ENCODE data around the gene CTXN2.

CTXN2 gene

DNA sequence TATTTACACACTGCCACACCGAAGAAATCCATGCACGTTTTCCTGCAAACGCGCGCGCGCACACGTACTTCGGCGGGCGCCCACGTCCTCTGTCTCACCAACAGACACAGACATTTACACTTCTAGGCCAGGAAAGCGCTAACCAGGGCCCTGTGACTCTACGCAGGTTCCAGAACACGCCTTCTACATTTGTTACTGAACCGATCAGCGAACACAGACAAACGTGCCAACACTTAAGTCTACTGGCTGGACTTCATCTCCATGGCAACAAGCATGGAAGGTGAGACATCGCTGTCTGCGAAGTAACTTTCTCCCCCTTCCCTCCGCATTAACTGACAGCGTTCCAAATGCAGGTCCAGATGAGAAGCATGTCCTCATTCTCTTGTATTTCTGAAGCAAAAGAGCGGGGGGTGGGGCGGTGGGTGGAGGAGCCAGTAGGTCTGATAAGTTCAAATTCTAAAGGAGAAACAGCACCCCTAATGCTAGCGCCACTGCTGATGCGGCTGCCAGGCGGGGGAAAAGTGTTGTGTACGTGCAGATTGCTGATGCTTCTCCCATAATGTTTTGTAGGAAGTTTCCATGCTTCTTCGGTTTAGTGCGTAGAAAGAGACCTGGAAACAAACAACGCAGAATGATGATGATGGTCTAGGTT, at the start of gene CTXN2:
Gene CTXN2 (plus strand): TSS at position 92 of the 652 bp plus-strand sequence. CDS start 9,636 bp downstream, outside the sequence.
- DNase-seq: no peak

DNA sequence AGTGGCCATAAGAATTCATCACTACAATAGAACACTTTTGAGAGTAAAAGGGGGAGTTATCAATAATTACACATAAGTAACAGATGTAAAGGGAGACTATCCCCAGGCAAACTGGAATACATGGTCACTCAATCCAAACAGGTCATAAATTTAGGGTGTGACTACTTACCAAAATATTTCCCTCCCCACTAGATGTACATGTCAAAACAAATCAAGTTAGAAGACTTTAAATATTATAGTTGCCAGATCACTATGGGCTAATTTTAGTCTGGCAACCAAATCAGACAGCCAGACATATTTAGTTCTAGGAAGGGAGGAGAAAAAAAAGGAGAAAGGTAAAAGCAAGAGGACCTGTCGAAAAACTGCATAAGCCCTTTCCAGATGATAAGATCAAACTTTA, 47.6 kb upstream of the CTXN2 start:
- no peak for DNase-seq

DNA sequence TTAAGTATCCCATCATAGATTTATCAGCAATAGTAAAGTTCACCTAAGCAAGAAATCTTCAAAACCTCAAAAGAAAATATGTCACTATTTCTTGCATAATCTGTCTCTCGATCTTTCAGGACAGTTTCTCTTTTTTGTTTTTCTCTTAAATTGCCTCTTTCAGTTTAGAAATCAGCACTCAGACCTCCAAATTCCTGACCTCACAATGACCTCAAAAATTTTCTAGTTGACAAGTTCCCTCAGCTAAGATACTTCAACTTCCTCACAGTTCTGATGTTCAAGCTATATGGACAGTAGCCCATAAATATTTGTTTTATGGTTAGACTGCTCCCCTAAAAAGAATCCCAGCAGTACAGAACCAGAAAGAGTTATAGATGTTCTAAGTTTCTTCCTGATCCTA, 46.6 kb upstream of the CTXN2 start:
- no peak for DNase-seq

DNA sequence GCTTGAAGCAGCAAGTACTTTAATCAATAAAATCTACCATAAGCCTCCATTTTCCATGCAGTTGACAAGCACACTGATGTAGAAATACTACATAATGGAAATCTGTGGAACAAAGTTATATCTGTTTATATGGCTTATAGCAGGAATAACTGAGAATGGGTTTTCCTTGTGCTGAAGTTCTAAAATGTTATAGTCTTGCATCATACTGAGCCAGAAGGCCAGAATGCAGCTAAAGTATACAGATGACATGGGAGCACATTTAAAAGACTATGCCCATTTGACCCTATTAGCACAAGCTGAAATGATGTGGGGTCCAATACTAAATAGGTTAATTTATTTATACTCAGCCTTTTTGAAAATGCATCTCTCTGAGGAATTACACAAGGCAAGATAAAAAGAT, 45.5 kb upstream of the CTXN2 start:
- DNase-seq: no peak

DNA sequence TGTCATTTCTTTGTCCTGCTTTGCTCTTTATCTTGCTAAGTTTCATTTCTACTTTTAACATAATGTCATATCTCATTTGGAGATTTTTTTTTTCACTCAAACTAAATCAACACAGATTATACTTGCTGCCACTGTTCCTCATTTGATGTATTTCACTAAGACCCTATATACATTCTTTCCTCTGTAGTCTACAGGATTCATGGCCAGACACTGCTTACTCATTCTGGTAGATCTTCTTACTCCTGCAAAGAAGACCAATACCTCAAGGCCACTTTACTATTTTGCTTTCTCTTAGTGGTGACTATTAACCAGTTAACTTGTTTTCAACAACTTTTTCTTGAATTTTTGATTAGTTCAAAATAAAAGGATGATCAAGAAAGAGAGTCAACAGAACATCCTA, 44.1 kb upstream of the CTXN2 start:
- DNase-seq: no peak

DNA sequence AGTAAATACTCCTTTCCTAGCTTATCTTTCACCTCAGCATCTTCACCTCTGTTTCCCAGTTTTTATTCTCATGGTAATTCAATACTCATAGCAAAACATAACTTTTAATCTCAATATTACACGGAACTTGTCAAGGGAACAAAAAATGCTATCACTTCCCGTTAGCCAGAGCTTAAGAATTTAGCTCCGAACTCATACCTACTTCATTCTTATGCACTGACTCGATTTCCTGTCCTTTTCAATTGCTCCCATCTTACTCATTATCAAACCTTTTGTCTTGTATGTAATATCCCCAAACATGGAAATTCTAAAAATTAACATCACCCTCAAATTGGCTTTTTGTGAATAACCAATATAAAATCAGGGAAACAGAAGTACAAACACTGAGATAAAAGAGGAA, 41.6 kb upstream of the CTXN2 start:
- no peak for DNase-seq

DNA sequence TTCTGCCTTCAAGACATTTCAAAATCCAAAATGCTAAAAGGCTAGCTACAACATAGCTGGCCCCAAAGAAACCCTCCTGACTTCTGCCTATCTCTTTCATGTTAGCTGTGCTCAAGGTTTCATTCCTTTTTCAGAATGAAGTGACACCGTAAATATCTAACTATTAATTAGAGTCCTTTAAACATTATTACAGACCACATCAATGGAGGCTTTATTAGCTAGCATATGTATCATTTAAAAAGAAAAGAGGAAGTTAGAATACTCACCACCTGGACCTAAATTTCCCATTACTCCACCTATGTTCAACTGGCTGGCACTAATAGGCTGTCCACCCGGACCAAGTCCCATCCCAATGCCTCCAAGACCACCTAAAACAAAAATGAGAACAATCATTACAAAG, 37.9 kb upstream of the CTXN2 start:
- DNase-seq: no peak

DNA sequence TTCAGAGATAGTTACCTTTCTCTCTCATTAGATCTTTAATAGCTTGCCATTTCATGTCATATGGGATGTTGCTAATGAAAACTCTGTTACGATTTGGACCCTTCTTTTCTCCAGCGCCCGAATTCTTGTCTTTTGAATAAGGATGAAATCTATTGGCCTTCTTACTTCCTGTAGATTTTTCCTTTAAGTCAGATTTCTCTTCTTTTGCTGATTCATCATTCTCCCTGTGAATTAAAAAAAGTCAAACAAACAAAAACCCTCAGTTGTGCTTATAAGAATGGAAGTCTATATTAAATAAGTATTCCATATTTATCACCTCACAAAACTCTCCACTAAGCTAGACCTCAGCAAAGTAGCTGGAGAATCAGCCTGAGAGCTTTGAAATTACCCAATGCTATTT, 22.8 kb upstream of the CTXN2 start:
- no peak for DNase-seq

DNA sequence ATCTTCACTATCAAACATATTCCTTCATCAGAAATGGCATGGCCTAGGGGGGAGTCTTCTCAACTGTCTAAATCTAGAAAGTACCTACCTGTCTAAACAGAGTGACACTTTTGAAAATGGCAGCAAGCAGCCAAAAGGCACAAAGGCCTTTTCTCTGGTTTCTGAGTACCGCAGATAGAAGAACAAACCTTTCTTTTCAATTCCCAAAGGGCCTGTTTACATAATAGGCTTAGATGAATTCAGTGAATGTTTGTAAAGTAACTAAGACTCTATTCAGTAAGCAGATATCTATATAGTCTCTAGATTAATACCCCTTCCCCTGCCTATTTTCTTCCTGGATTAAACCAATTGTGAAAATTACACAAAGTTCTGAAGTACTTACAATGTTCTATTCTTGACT, 20.5 kb upstream of the CTXN2 start:
- no peak for DNase-seq

DNA sequence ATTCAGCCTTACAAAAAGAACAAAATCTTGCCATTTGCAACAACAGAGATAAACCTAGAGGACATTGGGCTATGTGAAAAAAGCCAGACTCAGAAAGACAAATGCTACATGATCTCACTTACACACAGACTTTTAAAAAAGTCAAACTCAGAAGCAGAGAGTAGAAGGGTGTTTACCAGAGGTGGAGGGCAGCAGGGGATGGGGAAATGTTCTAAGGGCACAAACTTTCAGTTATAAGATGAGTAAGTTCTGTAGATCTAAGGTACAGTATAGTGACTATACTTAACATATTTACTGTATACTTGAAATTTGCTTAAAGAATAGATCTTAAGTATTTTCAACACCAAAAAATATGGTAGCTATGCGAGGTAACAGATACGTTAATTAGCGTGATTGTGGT, 16.3 kb upstream of the CTXN2 start:
- DNase-seq: no peak

DNA sequence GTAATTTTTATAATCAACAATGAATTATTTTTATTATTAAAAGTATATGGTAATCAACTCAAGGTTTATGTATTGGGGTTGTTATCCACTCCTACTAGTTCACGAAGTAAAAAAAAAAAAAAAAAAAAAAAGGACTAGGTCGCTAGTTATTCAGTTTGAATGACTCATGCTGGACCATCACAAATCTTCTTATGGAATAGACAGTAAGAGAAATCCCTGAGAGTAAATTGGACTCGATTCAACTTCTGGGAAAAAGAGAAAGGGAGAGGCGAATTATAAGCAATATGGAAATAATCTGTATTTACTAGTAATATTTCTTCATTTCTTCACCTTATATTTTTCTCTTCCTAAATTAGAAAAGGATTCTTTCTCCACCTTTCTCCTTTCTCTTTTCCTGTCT, 15.4 kb upstream of the CTXN2 start:
- no peak for DNase-seq

DNA sequence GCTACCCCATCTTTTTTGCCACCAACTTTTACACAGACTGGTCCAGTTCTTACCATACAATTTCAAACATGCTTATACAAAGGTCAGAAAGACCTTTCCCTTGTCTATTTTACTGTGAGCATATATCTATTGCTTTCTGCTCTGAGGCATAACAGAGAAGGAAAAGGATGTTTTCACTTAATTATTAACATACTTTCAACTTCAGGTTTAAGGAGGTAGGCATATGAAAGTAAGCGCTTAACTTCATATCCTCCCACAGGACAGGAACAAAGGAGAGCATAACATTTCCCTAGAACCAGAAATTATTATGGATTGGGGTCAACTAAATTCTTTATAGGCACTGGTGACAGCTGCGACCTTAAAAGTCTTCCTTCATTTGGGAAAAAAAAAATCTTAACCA, 14.5 kb upstream of the CTXN2 start:
- no peak for DNase-seq

DNA sequence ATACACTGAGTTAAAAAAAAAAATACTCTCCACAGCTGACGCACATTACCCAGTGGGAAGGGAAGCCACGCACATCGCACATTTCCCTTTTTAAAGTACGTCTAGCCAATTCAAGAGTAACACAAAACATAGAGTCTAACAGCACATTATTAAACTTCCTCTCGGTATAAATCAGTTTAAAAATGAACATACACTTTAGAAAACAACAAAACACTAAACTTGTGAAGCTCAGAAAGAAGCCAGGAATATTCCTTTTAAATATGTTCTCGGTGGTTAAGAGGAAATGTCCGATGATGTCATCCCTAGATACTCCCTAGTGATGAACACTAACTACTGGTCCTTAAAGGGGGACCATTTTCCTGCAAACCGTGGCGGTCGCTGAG, 14.1 kb upstream of the CTXN2 start:
- DNase-seq: no peak

DNA sequence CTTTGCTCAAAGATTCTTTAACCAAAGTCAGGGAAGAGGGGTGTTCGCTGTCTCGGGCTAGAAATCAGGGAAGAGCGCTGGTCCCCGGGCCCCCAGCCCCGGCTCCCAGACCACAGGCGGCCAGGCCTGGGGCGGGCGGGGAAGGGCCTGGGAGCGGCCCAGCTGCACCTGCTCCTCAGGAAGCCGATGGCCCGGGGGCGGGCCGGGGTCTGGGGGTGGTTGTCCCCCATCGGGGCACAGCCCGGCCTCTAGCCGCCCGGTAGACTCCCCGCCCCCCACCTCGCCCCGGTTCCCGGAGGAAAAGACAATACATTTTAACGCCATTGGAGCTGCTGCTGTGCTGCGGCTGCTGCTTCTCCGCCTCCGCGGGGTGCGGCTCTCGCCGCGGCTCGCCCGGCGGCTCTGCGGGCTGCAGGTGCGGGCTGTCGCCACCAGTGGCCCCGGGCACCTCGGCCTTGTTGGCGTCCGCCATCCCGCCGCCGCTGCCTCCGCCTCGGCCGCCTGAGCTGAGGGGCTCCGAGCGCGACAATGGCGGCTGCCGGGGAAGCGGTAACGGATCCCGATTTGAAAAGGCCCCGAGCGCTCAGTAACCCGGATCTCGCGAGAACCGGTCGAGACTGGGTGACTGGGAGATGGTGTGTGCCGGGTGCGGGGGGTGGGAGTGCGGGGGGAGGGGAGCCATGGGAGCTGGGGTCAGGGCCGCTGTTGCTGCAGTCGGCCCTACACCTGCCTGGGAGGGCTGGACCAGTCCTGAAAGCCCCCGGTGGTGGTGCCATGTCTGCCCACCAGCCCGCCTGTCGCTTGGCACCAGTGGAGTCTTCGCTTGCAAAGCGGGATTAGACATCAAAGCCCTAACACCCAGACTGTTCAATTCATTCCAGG, 13.5 kb upstream of the CTXN2 start, which contains the start of gene MYEF2:
Gene MYEF2 (minus strand): TSS at position 530 of the 882 bp plus-strand sequence. CDS start 58 bp downstream, at position 472.
- DNase-seq: no peak

DNA sequence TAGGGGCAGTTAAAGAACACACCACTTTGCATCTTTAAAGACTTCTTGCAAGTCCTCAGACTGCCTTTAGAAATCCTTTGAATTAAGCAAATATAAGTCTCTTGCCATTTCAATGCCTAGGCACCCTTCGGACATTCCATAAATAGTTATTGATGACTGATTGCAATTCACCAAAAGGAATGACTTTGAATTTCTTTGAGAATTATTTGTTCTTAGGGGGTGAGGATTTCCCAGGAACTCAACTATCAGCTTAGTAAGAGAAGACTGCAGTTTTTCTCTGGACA, 12.9 kb upstream of the CTXN2 start:
- DNase-seq: no peak

DNA sequence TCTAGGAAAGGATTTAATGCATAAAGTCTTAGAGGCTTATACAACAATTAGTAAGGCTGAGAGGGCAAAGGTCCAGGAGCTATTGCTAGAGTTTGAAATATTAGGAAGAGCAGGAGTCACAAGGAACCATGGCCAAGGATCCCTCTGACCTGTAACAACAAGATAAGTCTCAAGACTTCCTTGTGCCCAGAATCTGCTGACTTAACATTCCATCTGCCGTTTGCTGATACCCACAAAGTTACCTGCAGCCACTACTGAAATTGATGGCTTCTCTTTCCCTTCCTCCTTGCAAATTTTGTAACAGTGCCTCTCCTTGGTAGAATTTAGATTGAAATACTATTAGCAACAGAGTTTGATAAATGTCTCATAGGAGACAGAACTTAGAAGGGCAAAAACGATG, 8.7 kb upstream of the CTXN2 start:
- DNase-seq: no peak

DNA sequence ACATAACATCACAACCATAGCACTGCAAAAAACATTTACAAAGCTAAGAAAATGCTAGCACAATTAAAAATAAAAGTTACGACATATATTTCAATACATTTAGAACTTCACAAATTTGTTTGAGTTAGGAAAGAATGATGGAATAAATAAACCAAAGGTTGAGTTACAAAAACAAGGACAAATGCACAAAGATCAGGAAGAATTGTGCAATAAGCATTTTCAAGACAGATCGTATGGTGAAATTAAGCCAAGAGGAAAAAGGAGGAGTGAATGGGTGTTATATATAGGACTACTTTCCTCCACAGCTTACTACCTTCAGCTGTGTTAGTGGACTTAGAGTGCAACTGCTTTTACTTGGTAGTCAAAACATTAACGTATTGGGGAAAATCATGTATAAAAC, 5.9 kb upstream of the CTXN2 start:
- no peak for DNase-seq

DNA sequence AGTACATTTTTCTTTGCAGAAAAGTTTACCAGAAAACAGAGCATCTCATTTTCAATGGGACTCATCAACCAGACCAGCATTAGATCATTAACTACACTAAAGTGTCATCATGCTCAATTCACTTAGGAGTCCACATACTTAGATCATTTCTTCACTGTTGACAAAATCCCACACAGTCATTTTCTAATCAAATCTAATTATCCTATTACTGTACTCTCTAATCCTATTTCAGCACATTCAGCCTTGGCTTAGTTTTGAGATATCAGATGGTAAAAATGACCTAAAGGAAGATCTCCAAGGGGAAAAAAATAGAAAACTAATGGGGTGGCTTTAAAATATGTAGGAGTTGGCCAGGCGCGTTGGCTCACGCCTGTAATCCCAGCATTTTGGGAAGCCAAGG, 5.2 kb upstream of the CTXN2 start:
- DNase-seq: no peak

DNA sequence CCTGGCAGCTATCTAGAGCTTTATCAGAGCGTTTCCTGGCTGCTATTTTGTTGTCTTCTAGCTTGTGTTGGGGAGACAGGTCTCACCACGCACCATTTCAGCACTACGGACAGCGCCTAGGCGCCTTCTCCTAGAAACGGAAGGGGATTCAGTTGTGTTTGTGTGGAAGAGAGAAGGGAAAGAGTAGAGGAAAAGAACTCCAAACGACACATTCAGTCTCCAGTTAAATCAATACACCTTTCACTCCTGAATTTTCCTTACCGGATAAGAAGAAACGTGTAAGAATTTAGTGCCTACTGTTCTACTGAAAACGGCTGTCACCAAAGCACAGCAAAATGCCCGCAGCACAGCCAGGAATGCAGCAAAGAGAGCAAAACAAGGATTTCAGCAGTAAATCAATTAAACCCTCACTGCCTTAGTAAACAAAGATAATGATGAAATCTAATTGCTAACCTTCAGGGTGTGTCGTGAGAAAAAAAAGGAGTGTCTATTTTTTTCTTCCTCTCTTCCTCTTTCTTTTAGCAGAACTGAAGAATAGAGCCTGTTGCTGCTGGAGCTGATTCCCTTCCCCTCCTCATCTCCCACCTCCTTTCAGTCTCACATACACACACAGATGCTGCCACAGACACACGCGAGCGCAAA, 412 bp upstream of the CTXN2 start:
- DNase-seq: no peak

DNA sequence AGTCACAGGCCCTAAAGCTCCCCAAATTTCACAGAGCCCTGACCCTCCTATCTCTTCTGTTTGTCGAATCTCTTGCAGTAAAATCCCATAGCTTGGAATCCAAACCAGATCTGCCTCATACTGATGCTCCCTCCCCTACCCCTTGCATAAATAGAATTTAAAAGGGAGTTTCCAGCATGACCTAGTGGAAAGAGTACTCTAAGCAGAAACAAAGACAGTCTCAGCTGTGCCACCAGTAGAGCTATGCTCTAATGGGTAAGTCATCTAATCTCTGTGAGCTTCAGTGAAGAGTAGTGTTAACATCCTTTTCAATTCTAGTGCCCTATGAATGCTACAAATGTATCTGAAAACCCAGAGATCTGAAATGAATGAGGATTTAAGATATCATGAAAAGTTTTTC, 10.6 kb downstream of the CTXN2 start:
- no peak for DNase-seq

DNA sequence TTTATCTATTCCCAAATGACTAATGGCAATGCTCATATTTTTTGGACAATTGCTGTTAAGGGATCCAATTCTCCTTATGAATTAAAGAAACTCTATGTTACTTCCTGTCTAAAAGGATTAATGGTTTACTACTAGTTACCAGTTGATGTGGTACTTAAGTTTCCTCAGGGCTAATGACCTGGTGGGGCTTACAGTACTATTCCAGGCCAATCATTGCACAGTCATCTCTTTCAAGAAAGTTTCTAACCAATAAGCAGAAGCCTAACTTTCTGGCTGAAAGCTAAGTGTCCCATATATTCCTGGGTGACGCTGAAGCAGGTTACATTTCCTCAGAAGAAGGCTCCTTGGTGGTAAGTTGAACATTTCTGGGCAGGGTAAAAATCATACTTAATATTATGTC, 14.5 kb downstream of the CTXN2 start, which contains the start of gene SLC12A1:
Gene SLC12A1 (plus strand): TSS at position 322 of the 400 bp plus-strand sequence. CDS start 1,418 bp downstream, outside the sequence.
- DNase-seq: no peak

DNA sequence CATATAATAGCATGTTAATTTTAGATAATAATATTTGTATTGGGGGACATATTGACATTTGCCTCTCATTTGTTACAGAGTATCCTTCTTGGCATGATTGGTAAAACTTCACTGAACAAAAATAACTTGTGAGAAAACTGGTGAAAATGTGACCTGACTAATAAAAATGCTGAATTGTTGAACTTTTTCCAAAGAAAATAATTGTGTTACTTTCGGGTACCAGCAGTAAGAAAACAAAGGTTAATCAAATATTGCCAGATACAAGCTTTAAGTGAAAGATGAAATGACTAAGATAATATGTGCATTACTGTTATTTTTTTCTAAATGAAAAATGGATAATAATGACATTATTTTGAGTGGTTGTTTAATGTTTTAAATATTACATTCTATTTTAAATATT, 29.8 kb downstream of the CTXN2 start:
- no peak for DNase-seq

DNA sequence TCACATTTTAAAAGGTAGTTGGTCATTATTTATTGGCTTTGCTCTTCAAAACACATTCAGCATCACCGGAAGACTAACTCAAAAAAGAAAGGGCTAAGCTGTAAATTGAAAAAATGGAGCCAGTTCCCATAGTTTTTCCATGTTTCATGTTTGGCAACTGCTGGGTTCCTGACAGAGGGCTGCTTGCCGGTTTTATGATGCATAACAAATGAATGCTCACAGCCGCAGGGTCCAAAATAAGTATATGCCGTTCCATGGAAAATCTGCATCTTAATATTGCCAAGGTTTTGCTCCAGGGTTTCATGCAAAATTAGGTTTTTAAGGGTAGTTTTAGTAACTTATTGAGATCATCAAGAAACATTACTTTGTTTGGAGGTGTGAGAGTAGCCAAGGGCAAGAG, 30.4 kb downstream of the CTXN2 start:
- no peak for DNase-seq

DNA sequence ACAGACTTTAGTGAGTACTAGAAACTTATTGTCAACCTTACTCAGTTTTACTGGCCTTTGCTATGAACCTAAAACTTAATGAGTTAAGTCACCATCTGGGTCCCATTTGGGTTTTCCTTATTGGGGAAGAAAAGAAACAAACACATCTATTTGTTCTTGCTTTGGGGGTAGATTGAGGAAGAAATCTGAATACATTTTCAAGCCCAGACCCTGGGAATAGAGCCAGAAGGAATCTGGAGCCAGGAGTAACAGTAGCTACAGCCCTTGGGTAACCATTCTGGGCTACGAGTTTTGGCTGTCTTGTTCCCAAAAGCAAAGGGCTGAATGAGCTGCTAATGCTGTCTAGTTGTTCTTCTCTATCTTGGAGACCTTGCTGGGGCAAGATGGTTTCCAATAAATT, 31.2 kb downstream of the CTXN2 start:
- DNase-seq: no peak
